ENCODE measurements around the gene PLCB1.
"Not testable (repeated sequence)": the region's sequence is repeated elsewhere in the genome, so short reads cannot be mapped to it uniquely, and the experiment has no call there.

PLCB1 gene

GRCh38 chr20:8344631-8345030, 212.6 kb downstream of the PLCB1 start:
- DNase-seq: no peak

- no peak for DNase-seq
Observed at GRCh38 chr20:8346700-8347270, 214.7 kb downstream of the PLCB1 start.

GRCh38 chr20:8350225-8350624, 218.2 kb downstream of the PLCB1 start:
- DNase-seq: not testable (repeated sequence)

- no peak for DNase-seq
Observed at GRCh38 chr20:8352486-8352885, 220.4 kb downstream of the PLCB1 start.

- DNase-seq: no peak
Observed at GRCh38 chr20:8353512-8353911, 221.4 kb downstream of the PLCB1 start.

GRCh38 chr20:8355453-8355852, 223.4 kb downstream of the PLCB1 start:
- no peak for DNase-seq

GRCh38 chr20:8356806-8357205, 224.7 kb downstream of the PLCB1 start:
- no peak for DNase-seq

GRCh38 chr20:8357703-8358102, 225.6 kb downstream of the PLCB1 start:
- no peak for DNase-seq

GRCh38 chr20:8360035-8360434, 228.0 kb downstream of the PLCB1 start:
- DNase-seq: no peak

- no peak for DNase-seq
Observed at GRCh38 chr20:8361006-8361652, 229.1 kb downstream of the PLCB1 start.

- DNase-seq: no peak
Observed at GRCh38 chr20:8361779-8362178, 229.7 kb downstream of the PLCB1 start.

GRCh38 chr20:8362457-8362856, 230.4 kb downstream of the PLCB1 start:
- no peak for DNase-seq

- no peak for DNase-seq
Observed at GRCh38 chr20:8363970-8364733, 232.1 kb downstream of the PLCB1 start.

- no peak for DNase-seq
Observed at GRCh38 chr20:8364734-8365078, 232.6 kb downstream of the PLCB1 start.

GRCh38 chr20:8365634-8366033, 233.6 kb downstream of the PLCB1 start:
- DNase-seq: no peak

GRCh38 chr20:8366303-8366923, 234.3 kb downstream of the PLCB1 start:
- no peak for DNase-seq

- no peak for DNase-seq
Observed at GRCh38 chr20:8367689-8368088, 235.6 kb downstream of the PLCB1 start.

GRCh38 chr20:8368670-8369069, 236.6 kb downstream of the PLCB1 start:
- no peak for DNase-seq

GRCh38 chr20:8369311-8369710, 237.2 kb downstream of the PLCB1 start:
- DNase-seq: no peak

- DNase-seq: no peak
Observed at GRCh38 chr20:8370774-8371173, 238.7 kb downstream of the PLCB1 start.

GRCh38 chr20:8372824-8373380, 240.8 kb downstream of the PLCB1 start:
- DNase-seq: no peak

GRCh38 chr20:8373579-8373978, 241.5 kb downstream of the PLCB1 start:
- no peak for DNase-seq

- no peak for DNase-seq
Observed at GRCh38 chr20:8375898-8376297, 243.8 kb downstream of the PLCB1 start.

GRCh38 chr20:8376940-8377339, 244.9 kb downstream of the PLCB1 start:
- no peak for DNase-seq

All from DMS79 (cell line).